ENCODE measurements around the gene SVIL.

DNA sequence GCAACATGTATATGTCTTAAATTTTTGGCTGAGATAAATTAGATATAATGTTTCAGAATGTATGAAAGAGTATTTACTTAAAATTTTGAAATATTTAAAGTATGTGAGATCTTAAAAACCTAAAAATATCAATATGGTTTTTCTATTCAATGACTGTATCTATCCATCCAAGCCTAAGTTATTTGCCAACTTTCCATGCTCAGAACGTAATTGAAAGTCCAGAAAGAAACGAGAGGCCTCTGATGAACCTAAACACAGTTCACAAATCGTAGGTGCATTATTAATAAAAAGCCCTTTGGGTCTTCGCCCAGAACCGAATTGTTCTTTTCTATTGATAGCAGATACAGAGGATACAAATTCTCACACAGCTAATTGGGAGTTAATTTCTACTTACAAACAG is 6.5 kb downstream of the SVIL start:
- TF ChIP-seq POLR2A (IDR thresholded peaks at IDR 0.05; ENCODE audit: low read length) = no peak
- no peak for TF ChIP-seq GATA1 (IDR thresholded peaks at IDR 0.05; ENCODE audit: low read depth, low read length)

Data from erythroblast (primary cell).